Epithelial cell of esophagus (primary cell): ENCODE data around the gene SKOR1.
A peak's percentile ranks its signal among the peaks of the same experiment; 100 is the strongest.

Source experiments
- DNase-seq: peaks from one replicate; pipeline ENCODE4 v3.0.0; 2010; ENCODE audit warnings: low read depth
- H3K4me3 ChIP-seq: 2 replicates; pipeline ENCODE4 v1.5.1; 2011; ENCODE audit warnings: mild to moderate bottlenecking, low read length, control low read depth
- CTCF ChIP-seq: IDR thresholded peaks from 2 replicates; pipeline ENCODE4 v1.5.1; 2011; ENCODE audit warnings: low read depth, mild to moderate bottlenecking, low read length, control low read depth, inconsistent platforms; ENCODE audit not compliant: insufficient read depth; ENCODE audit errors: missing control alignments

The SKOR1 gene

GRCh38 chr15:67838789-67839332 lies 13.6 kb downstream of the SKOR1 start:
- peak overlapping the region; percentile 98 for H3K4me3 ChIP-seq
- peak; percentile 59 for DNase-seq
- no peak for TF ChIP-seq CTCF

- peak; percentile 58 for DNase-seq
- peak overlapping the region; percentile 98 for H3K4me3 ChIP-seq
- no peak for TF ChIP-seq CTCF
Observed at GRCh38 chr15:67839499-67839928, 14.2 kb downstream of the SKOR1 start.

GRCh38 chr15:67839929-67840748 lies 14.8 kb downstream of the SKOR1 start, which contains the start of gene RNU6-1:
Gene RNU6-1, minus strand, starts transcription at chr15:67840045.
- peak within 1 kb of the TSS; percentile 98 for H3K4me3 ChIP-seq
- DNase-seq: peak; percentile 89
- no peak for TF ChIP-seq CTCF

- no peak for DNase-seq
Observed at GRCh38 chr15:67840749-67841512, 15.6 kb downstream of the SKOR1 start.

GRCh38 chr15:67841513-67841762 lies 16.1 kb downstream of the SKOR1 start:
- no peak for TF ChIP-seq CTCF
- H3K4me3 ChIP-seq: peak overlapping the region; percentile 98
- DNase-seq: no peak

More at GRCh38 chr15:67840749-67841512, 15.6 kb downstream of the SKOR1 start:
- H3K4me3 ChIP-seq: peak overlapping the region; percentile 98
- TF ChIP-seq CTCF: no peak

GRCh38 chr15:67843092-67843501 lies 17.8 kb downstream of the SKOR1 start:
- no peak for DNase-seq
- no peak for TF ChIP-seq CTCF
- H3K4me3 ChIP-seq: no peak overlapping the region
